ENCODE results near the gene AKIP1. TPM values are rescaled to one million over a fixed set of nuclear protein-coding genes. Genes with fewer than 3 reads are reported as not detected.

Gene AKIP1
- total and polyA plus RNA-seq, 2 of the 8 experiments (the other 6 are each of a cell fraction or from before 2014, with no cell fraction given): 17.8 to 29.6 TPM

GRCh38 chr11:8934742-8935488 lies 23.9 kb downstream of the AKIP1 start:
- DNase-seq (ENCODE audit: low read depth in 1 of 2, low spot score in 2 of 2) (no peak), FAIRE-seq (no peak)
- Histone ChIP-seq H3K4me1 (replicated peaks in 1 of 4; ENCODE audit: control insufficient read depth in 3 of 4, insufficient read depth in 4 of 4, low read length in 3 of 4) (peaks cover 0 to 8% (median 1%) of the 10 kb centered on the region in 4 experiments; a peak in 2 of 7 replicates), H3K23ac (ENCODE audit: insufficient read length) (no peak overlapping the region), H3K79me2 (ENCODE audit: control insufficient read depth in 1 of 2, insufficient read depth in 2 of 2, low read length in 2 of 2) (no peaks in the 10 kb centered on the region), H3K4me2 (ENCODE audit: insufficient read depth in 1 of 2, low read depth in 2 of 2, low read length in 2 of 2) (no peak overlapping the region), H3K27ac (ENCODE audit: low read depth, low read length) (no peak overlapping the region), H3K27me3 (replicated peaks in 1 of 4; ENCODE audit: control insufficient read depth in 3 of 4, extremely low read depth in 1 of 4, insufficient read depth in 3 of 4, low read length in 3 of 4) (no peaks in the 10 kb centered on the region), H2AK5ac (ENCODE audit: low read depth, low read length) (no peak overlapping the region), H4K91ac (replicated peaks; ENCODE audit: insufficient read length, low read length) (no peak overlapping the region), H3K9me3 (ENCODE audit: insufficient read depth in 2 of 2, low read depth in 1 of 2, low read length in 1 of 2) (no peaks in the 10 kb centered on the region), H2BK15ac (ENCODE audit: low read length) (peak overlapping the region; percentile 81; the same call in 1 of the 2 replicates), H2BK120ac (replicated peaks; ENCODE audit: low read depth, low read length) (peak overlapping the region; percentile 64), H2AFZ (ENCODE audit: low read length) (no peak overlapping the region), H2BK5ac (ENCODE audit: low read depth, low read length) (no peak overlapping the region), H3K4ac (replicated peaks; ENCODE audit: insufficient read length, low read depth, low read length) (no peak overlapping the region), H3K23me2 (ENCODE audit: low read depth, low read length) (no peaks in the 10 kb centered on the region), H4K8ac (ENCODE audit: extremely low read depth, insufficient read depth, low read length) (no peak overlapping the region), H3K56ac (replicated peaks; ENCODE audit: insufficient read length, low read depth, low read length) (no peak overlapping the region), H2BK12ac (ENCODE audit: low read depth, low read length) (no peak overlapping the region), H3K9ac (replicated peaks in 1 of 4; ENCODE audit: extremely low read depth in 1 of 4, low read depth in 3 of 4, low read length in 3 of 4) (no peak overlapping the region; a peak in 1 of 7 replicates), H4K20me1 (replicated peaks in 1 of 2; ENCODE audit: control insufficient read depth in 1 of 2, insufficient read depth in 2 of 2, low read length in 2 of 2) (no peaks in the 10 kb centered on the region), H4K5ac (ENCODE audit: insufficient read length, low read depth, low read length) (no peak overlapping the region), H3K4me3 (ENCODE audit: extremely low read depth in 1 of 4, insufficient read depth in 2 of 4, low read depth in 3 of 4, low read length in 4 of 4) (no peak overlapping the region), H3K18ac (ENCODE audit: extremely low read depth, low read length) (no peak overlapping the region), H2BK20ac (ENCODE audit: low read length) (no peak overlapping the region), H3K79me1 (ENCODE audit: low read depth, low read length) (no peaks in the 10 kb centered on the region), H3K14ac (ENCODE audit: insufficient read length) (no peak overlapping the region), H3K36me3 (ENCODE audit: control insufficient read depth in 2 of 4, insufficient read depth in 4 of 4, low read length in 3 of 4) (no peaks in the 10 kb centered on the region)
- CTCF ChIA-PET (ENCODE audit: partially characterized antibody): interaction anchor here (0.6 to 2.3 kb wide), 10 partner anchors 12 to 572 kb away, joined by 3 to 15 read pairs (median 5); no protein-coding TSS in a partner anchor
- POLR2A ChIA-PET (ENCODE audit: partially characterized antibody): interaction anchor here (1.2 kb wide), 1 partner anchor 30 kb away, joined by 4 read pairs; no protein-coding TSS in a partner anchor
- WGBS, 2 experiments (ENCODE audit: extremely low coverage in 1 of 2, insufficient coverage in 1 of 2, insufficient read length in 1 of 2, insufficient replicate concordance in 2 of 2, low coverage in 1 of 2, low lambda C conversion rate in 2 of 2, missing lambda C conversion rate in 1 of 2): 82% methylated on average over 14 of the region's 14 CpGs; no CpG with 5 or more reads in 1 of the 2 experiments
- TF ChIP-seq SUZ12 (IDR thresholded peaks at IDR 0.05; ENCODE audit: low read length) (no peak), TCF12 (IDR thresholded peaks at IDR 0.05; ENCODE audit: low read depth, low read length) (no peak), SP1 (IDR thresholded peaks at IDR 0.05; ENCODE audit: low read depth, low read length) (no peak), PHF8 (conservative IDR thresholded peaks at IDR 0.05; ENCODE audit: low read depth, low read length) (no peak), NRF1 (IDR thresholded peaks at IDR 0.05; ENCODE audit: low read depth, low read length) (no peak), MAX (IDR thresholded peaks at IDR 0.05) (no peak), EZH2 (IDR thresholded peaks at IDR 0.05; ENCODE audit: low read depth, low read length, severe bottlenecking) (no peak), RFX5 (IDR thresholded peaks at IDR 0.05; ENCODE audit: borderline replicate concordance, low read depth, low read length) (no peak), ZNF274 (IDR thresholded peaks at IDR 0.05; ENCODE audit: borderline replicate concordance, extremely low read depth, low read length) (no peak), NANOG (IDR thresholded peaks at IDR 0.05; ENCODE audit: insufficient read depth, low read depth, low read length, poor library complexity, severe bottlenecking) (no peak), MAFK (IDR thresholded peaks at IDR 0.05; ENCODE audit: low read depth, low read length) (no peak), EP300 (IDR thresholded peaks at IDR 0.05; ENCODE audit: borderline replicate concordance in 1 of 2, low read depth in 2 of 2, low read length in 2 of 2) (no peak)

Data from H1 (cell line).